Fibroblast of lung (primary cell): ENCODE results near the gene CTBP2.

Experiments
- EZH2 ChIP-seq: IDR thresholded peaks from 2 replicates; pipeline ENCODE4 v1.5.1; 2012; ENCODE audit warnings: low read length, control low read depth, mild to moderate bottlenecking; ENCODE audit errors: missing control alignments
- TF ChIP-seq, protein P1 (sequence below), 2 donors: IDR thresholded peaks in 1 of 2; conservative IDR thresholded peaks in 1 of 2; 1 replicate in 1 of 2; 2 replicates in 1 of 2; pipeline ENCODE4 v1.5.1; 2011 to 2012; ENCODE audit warnings: low read length in 2 of 2, control low read depth in 1 of 2, inconsistent platforms in 1 of 2, low read depth in 1 of 2, mild to moderate bottlenecking in 1 of 2

DNA sequence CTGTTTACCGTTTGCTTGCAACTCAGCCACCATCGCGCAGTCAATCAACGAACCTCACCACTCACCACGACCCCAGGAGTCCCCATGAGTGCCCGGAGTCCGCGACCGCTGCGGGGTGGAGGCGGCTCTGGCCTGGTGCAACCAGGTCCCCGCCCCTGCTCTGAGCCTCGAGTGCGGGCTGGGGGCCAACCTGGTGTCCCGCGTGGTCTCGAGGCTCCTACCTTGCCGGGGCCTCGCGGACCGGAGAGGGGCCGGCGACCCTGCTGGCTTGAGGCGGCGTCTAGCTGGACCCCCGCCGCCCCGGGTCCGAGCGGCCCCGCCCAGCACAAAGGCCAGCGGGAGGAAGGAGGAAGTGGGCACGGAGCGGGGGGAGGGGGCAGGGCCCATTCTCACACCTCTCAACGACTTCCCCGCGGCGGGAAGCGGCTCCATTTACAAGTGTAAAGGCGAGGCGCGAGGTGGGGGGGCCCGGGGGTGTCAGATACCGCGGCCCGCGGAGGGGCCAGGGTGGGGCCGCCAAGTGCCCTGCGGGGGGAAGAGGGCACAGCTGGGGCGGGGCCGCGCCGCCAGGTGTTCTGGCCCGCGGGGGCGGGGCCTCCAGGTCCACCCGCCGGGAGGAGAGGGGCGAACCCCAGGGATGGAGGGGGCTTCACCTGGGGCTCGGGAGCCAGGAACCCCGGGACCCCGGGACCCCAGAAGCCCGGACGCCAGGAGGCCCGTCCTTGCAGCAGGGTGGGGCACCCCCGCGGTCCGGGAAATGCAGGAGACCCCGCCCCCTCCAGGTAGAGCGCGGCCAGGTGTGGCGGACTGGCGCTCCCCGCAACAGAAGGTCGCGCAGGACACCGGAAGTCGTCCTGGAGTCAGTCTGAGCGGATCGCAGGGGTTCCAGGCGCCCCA lies 8.6 kb downstream of the CTBP2 start:
- TF ChIP-seq, protein P1, sequence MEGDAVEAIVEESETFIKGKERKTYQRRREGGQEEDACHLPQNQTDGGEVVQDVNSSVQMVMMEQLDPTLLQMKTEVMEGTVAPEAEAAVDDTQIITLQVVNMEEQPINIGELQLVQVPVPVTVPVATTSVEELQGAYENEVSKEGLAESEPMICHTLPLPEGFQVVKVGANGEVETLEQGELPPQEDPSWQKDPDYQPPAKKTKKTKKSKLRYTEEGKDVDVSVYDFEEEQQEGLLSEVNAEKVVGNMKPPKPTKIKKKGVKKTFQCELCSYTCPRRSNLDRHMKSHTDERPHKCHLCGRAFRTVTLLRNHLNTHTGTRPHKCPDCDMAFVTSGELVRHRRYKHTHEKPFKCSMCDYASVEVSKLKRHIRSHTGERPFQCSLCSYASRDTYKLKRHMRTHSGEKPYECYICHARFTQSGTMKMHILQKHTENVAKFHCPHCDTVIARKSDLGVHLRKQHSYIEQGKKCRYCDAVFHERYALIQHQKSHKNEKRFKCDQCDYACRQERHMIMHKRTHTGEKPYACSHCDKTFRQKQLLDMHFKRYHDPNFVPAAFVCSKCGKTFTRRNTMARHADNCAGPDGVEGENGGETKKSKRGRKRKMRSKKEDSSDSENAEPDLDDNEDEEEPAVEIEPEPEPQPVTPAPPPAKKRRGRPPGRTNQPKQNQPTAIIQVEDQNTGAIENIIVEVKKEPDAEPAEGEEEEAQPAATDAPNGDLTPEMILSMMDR (conservative IDR thresholded peaks at IDR 0.05 in 1 of 2, IDR thresholded peaks at IDR 0.05 in 1 of 2; ENCODE audit: low read depth in 1 of 2, low read length in 2 of 2) = no peak
- no peak for TF ChIP-seq EZH2
